HepG2 (cell line): ENCODE data around the gene FBF1. TPM values are rescaled to one million over a fixed set of nuclear protein-coding genes. Genes with fewer than 3 reads are reported as not detected.

ENCODE experiments used
- ARNT ChIP-seq: fragments of 450-650 bp; IDR thresholded peaks from 2 replicates; pipeline ENCODE4 v1.6.1; 2017
- FOSL2 ChIP-seq: sonication (generic); formaldehyde crosslinking; IDR thresholded peaks from 2 replicates; pipeline ENCODE4 v1.4.0; 2020; ENCODE audit warnings: missing genetic modification reagents
- FOXA3 ChIP-seq: IDR thresholded peaks from 2 replicates; pipeline ENCODE4 v1.6.1; 2016; ENCODE audit warnings: missing genetic modification reagents, missing compliant biosample characterization
- HDAC2 ChIP-seq: sonication (generic); formaldehyde crosslinking; IDR thresholded peaks from 2 replicates; pipeline ENCODE4 v1.4.0; 2020; ENCODE audit warnings: missing genetic modification reagents
- HNRNPK ChIP-seq: fragments of 200-400 bp; formaldehyde crosslinking; IDR thresholded peaks from 2 replicates; pipeline ENCODE4 v1.6.1; 2018; ENCODE audit warnings: low read length, low read depth, moderate library complexity, mild to moderate bottlenecking; ENCODE audit not compliant: poor library complexity, severe bottlenecking
- HNRNPL ChIP-seq: fragments of 200-400 bp; formaldehyde crosslinking; IDR thresholded peaks from 2 replicates; pipeline ENCODE4 v1.6.1; 2017; ENCODE audit warnings: mild to moderate bottlenecking, low read depth, low read length
- JDP2 ChIP-seq: sonication (generic); formaldehyde crosslinking; IDR thresholded peaks from 2 replicates; pipeline ENCODE4 v1.8.1; 2022; ENCODE audit warnings: missing genetic modification reagents, borderline replicate concordance
- JUN ChIP-seq: sonication (generic); formaldehyde crosslinking; IDR thresholded peaks from 2 replicates; pipeline ENCODE4 v1.4.0; 2020; ENCODE audit warnings: mild to moderate bottlenecking, missing genetic modification reagents
- NR2F1 ChIP-seq, 2 experiments: fragments of 450-650 bp in 1 of 2; formaldehyde crosslinking in 1 of 2; IDR thresholded peaks; 2 replicates each; pipeline versions ENCODE4 v1.5.0 to v1.6.1; 2016 to 2020; ENCODE audit warnings: mild to moderate bottlenecking in 1 of 2, missing compliant biosample characterization in 1 of 2, missing genetic modification reagents in 1 of 2, moderate library complexity in 1 of 2
- PAX8 ChIP-seq: sonication (generic); formaldehyde crosslinking; IDR thresholded peaks from 2 replicates; pipeline ENCODE4 v1.8.0; 2022; ENCODE audit warnings: mild to moderate bottlenecking, missing genetic modification reagents, borderline replicate concordance
- REXO4 ChIP-seq: sonication (generic); formaldehyde crosslinking; IDR thresholded peaks from 2 replicates; pipeline ENCODE4 v1.8.0; 2022; ENCODE audit warnings: missing genetic modification reagents, mild to moderate bottlenecking, borderline replicate concordance
- SCMH1 ChIP-seq: sonication (generic); formaldehyde crosslinking; IDR thresholded peaks from 2 replicates; pipeline ENCODE4 v1.9.0; 2021; ENCODE audit warnings: missing genetic modification reagents, mild to moderate bottlenecking, borderline replicate concordance
- SETDB1 ChIP-seq: sonication (generic); formaldehyde crosslinking; IDR thresholded peaks from 2 replicates; pipeline ENCODE4 v1.5.1; 2020; ENCODE audit warnings: missing genetic modification reagents, mild to moderate bottlenecking, borderline replicate concordance
- USF2 ChIP-seq, 2 experiments: sonication (generic) in 1 of 2; formaldehyde crosslinking in 1 of 2; IDR thresholded peaks; 2 replicates each; pipeline versions ENCODE4 v1.5.1 to v1.6.1; 2011 to 2020; ENCODE audit warnings: borderline replicate concordance in 1 of 2, low read depth in 1 of 2, low read length in 1 of 2, mild to moderate bottlenecking in 1 of 2, missing genetic modification reagents in 1 of 2, moderate library complexity in 1 of 2
- ZBTB2 ChIP-seq: sonication (generic); formaldehyde crosslinking; IDR thresholded peaks from 2 replicates; pipeline ENCODE4 v1.8.0; 2022; ENCODE audit warnings: low read depth, missing genetic modification reagents
- ZBTB44 ChIP-seq: sonication (generic); formaldehyde crosslinking; IDR thresholded peaks from 2 replicates; pipeline ENCODE4 v1.4.0; 2020; ENCODE audit warnings: missing genetic modification reagents
- ZHX1 ChIP-seq: sonication (generic); formaldehyde crosslinking; IDR thresholded peaks from 2 replicates; pipeline ENCODE4 v1.8.1; 2022; ENCODE audit warnings: low read depth, mild to moderate bottlenecking, missing genetic modification reagents
- ZNF235 ChIP-seq: sonication (generic); formaldehyde crosslinking; IDR thresholded peaks from 2 replicates; pipeline ENCODE4 v1.8.1; 2023; ENCODE audit warnings: mild to moderate bottlenecking, missing genetic modification reagents, borderline replicate concordance
- ZNF3 ChIP-seq: IDR thresholded peaks from 2 replicates; pipeline ENCODE4 v1.7.0; 2017; ENCODE audit warnings: inconsistent platforms
- ZNF562 ChIP-seq: sonication (generic); formaldehyde crosslinking; IDR thresholded peaks from 2 replicates; pipeline ENCODE4 v1.8.0; 2022; ENCODE audit warnings: missing genetic modification reagents, borderline replicate concordance
- ZNF572 ChIP-seq: sonication (generic); formaldehyde crosslinking; IDR thresholded peaks from 2 replicates; pipeline ENCODE4 v1.5.1; 2020; ENCODE audit warnings: mild to moderate bottlenecking, missing genetic modification reagents
- ZNF792 ChIP-seq: IDR thresholded peaks from 2 replicates; pipeline ENCODE4 v1.6.1; 2016
- polyA plus RNA-seq, 8 experiments: library from polyadenylated mRNA; depleted of rRNA in 3 of 8; stranded (reverse) in 7 of 8; unstranded in 1 of 8; fragments of >200 nt; fragmentation: Illumina TruSeq in 4 of 8; extraction: Trizol in 4 of 8; gene quantifications; 2 replicates each; pipeline versions ENCODE4 v1.2.1 to v1.2.3, GENCODE V29; 2011 to 2016; ENCODE audit warnings: low read depth in 4 of 8, missing spikeins in 1 of 8, mixed read lengths in 1 of 8; ENCODE audit not compliant: insufficient read depth in 1 of 8
- total RNA-seq, 5 experiments: library from RNA; depleted of rRNA; stranded (reverse); fragments of >200 nt; fragmentation: Illumina TruSeq; extraction: Trizol; gene quantifications; 2 replicates each; pipeline ENCODE4 v1.2.3, GENCODE V29; 2016; ENCODE audit warnings: low read depth in 1 of 5

Gene FBF1
- total and polyA plus RNA-seq, 2 of the 13 experiments (the other 11 are each of a cell fraction or from before 2014, with no cell fraction given) = 2.4 to 8.1 TPM

- TF ChIP-seq USF2 (IDR thresholded peaks at IDR 0.05; ENCODE audit: low read depth, low read length) (no peak), USF2 (CRISPR knock-in tag; IDR thresholded peaks at IDR 0.05; ENCODE audit: borderline replicate concordance) (no peak), HNRNPL (no peak), ZNF235 (no peak), HDAC2 (CRISPR knock-in tag) (no peak), ZBTB44 (CRISPR knock-in tag) (no peak), ZNF792 (CRISPR knock-in tag) (0 out of 2 replicates have a peak, but pooled peaks have one; percentile 34), FOSL2 (CRISPR knock-in tag) (no peak), ZNF562 (CRISPR knock-in tag) (no peak), ZNF572 (no peak), ZNF3 (no peak), NR2F1 (CRISPR knock-in tag; IDR thresholded peaks at IDR 0.05) (peak in 1 of 2 experiments; percentile 44; a peak in 2 of 4 replicates), FOXA3 (CRISPR knock-in tag) (no peak; the same call in 1 of the 2 replicates), ZBTB2 (no peak), ARNT (no peak), PAX8 (CRISPR knock-in tag) (no peak), ZHX1 (CRISPR knock-in tag) (no peak), SCMH1 (CRISPR knock-in tag) (no peak), REXO4 (CRISPR knock-in tag) (no peak), JDP2 (CRISPR knock-in tag) (no peak), JUN (CRISPR knock-in tag) (no peak), SETDB1 (no peak), HNRNPK (no peak)
These were observed 35.5 kb upstream of the FBF1 start (continued) for GRCh38 chr17:75976175-75976848.
